Measurements from ENCODE around the gene HMCN1.
A peak's percentile ranks its signal among the peaks of the same experiment; 100 is the strongest.
"Not testable (repeated sequence)": the region's sequence is repeated elsewhere in the genome, so short reads cannot be mapped to it uniquely, and the experiment has no call there.

The HMCN1 gene

GRCh38 chr1:186202776-186203175 lies 468.6 kb downstream of the HMCN1 start:
- Histone ChIP-seq H3K36me3 (ENCODE audit: control insufficient read depth, insufficient read depth, low read length) (no peaks in the 10 kb centered on the region), H3K4me3 (ENCODE audit: low read length) (no peak overlapping the region), H3K4me1 (ENCODE audit: control insufficient read depth, insufficient read depth, low read length) (no peaks in the 10 kb centered on the region), H3K27me3 (ENCODE audit: control insufficient read depth, insufficient read depth, low read length) (no peaks in the 10 kb centered on the region), H3K9me3 (ENCODE audit: control insufficient read depth, insufficient read depth, low read length) (no peaks in the 10 kb centered on the region), H3K27ac (ENCODE audit: low read length) (no peak overlapping the region)
- no peak for DNase-seq (ENCODE audit: low read depth, low spot score)
- no CpG with 5 or more reads among the region's 2 CpGs for WGBS (ENCODE audit: insufficient coverage, insufficient read length)

- Histone ChIP-seq H3K4me1 (ENCODE audit: control insufficient read depth, insufficient read depth, low read length) (no peaks in the 10 kb centered on the region), H3K27ac (ENCODE audit: low read length) (no peak overlapping the region), H3K4me3 (ENCODE audit: low read length) (no peak overlapping the region), H3K9me3 (ENCODE audit: control insufficient read depth, insufficient read depth, low read length) (no peaks in the 10 kb centered on the region), H3K36me3 (ENCODE audit: control insufficient read depth, insufficient read depth, low read length) (no peaks in the 10 kb centered on the region), H3K27me3 (ENCODE audit: control insufficient read depth, insufficient read depth, low read length) (no peaks in the 10 kb centered on the region)
- no CpG with 5 or more reads among the region's 7 CpGs for WGBS (ENCODE audit: insufficient coverage, insufficient read length)
- DNase-seq (ENCODE audit: low read depth, low spot score): no peak
These were observed 471.9 kb downstream of the HMCN1 start for GRCh38 chr1:186206048-186206570.

- no peak overlapping the region for H3K4me3 ChIP-seq (ENCODE audit: low read length)
- no CpG with 5 or more reads among the region's 4 CpGs for WGBS (ENCODE audit: insufficient coverage, insufficient read length)
- no peaks in the 10 kb centered on the region for H3K36me3 ChIP-seq (ENCODE audit: control insufficient read depth, insufficient read depth, low read length)
- no peaks in the 10 kb centered on the region for H3K4me1 ChIP-seq (ENCODE audit: control insufficient read depth, insufficient read depth, low read length)
- no peaks in the 10 kb centered on the region for H3K27me3 ChIP-seq (ENCODE audit: control insufficient read depth, insufficient read depth, low read length)
- no peak overlapping the region for H3K27ac ChIP-seq (ENCODE audit: low read length)
- no peak for DNase-seq (ENCODE audit: low read depth, low spot score)
- no peaks in the 10 kb centered on the region for H3K9me3 ChIP-seq (ENCODE audit: control insufficient read depth, insufficient read depth, low read length)
These were observed 473.3 kb downstream of the HMCN1 start for GRCh38 chr1:186207391-186208085.

GRCh38 chr1:186208405-186209129 lies 474.4 kb downstream of the HMCN1 start:
- Histone ChIP-seq H3K9me3 (ENCODE audit: control insufficient read depth, insufficient read depth, low read length) (no peaks in the 10 kb centered on the region), H3K4me1 (ENCODE audit: control insufficient read depth, insufficient read depth, low read length) (no peaks in the 10 kb centered on the region), H3K36me3 (ENCODE audit: control insufficient read depth, insufficient read depth, low read length) (no peaks in the 10 kb centered on the region), H3K27ac (ENCODE audit: low read length) (no peak overlapping the region), H3K27me3 (ENCODE audit: control insufficient read depth, insufficient read depth, low read length) (no peaks in the 10 kb centered on the region), H3K4me3 (ENCODE audit: low read length) (no peak overlapping the region)
- DNase-seq (ENCODE audit: low read depth, low spot score): no peak
- WGBS (ENCODE audit: insufficient coverage, insufficient read length): no CpG with 5 or more reads among the region's 4 CpGs

- no peaks in the 10 kb centered on the region for H3K27me3 ChIP-seq (ENCODE audit: control insufficient read depth, insufficient read depth, low read length)
These were observed 476.1 kb downstream of the HMCN1 start for GRCh38 chr1:186210258-186210657.

GRCh38 chr1:186211583-186211982 lies 477.4 kb downstream of the HMCN1 start:
- not testable (repeated sequence) for H3K9me3 ChIP-seq (ENCODE audit: control insufficient read depth, insufficient read depth, low read length); H3K27ac ChIP-seq (ENCODE audit: low read length); H3K4me1 ChIP-seq (ENCODE audit: control insufficient read depth, insufficient read depth, low read length); DNase-seq (ENCODE audit: low read depth, low spot score); H3K27me3 ChIP-seq (ENCODE audit: control insufficient read depth, insufficient read depth, low read length); H3K4me3 ChIP-seq (ENCODE audit: low read length); H3K36me3 ChIP-seq (ENCODE audit: control insufficient read depth, insufficient read depth, low read length)

More at GRCh38 chr1:186210258-186210657, 476.1 kb downstream of the HMCN1 start:
- Histone ChIP-seq H3K4me3 (ENCODE audit: low read length) (no peak overlapping the region), H3K4me1 (ENCODE audit: control insufficient read depth, insufficient read depth, low read length) (no peaks in the 10 kb centered on the region), H3K9me3 (ENCODE audit: control insufficient read depth, insufficient read depth, low read length) (no peaks in the 10 kb centered on the region), H3K36me3 (ENCODE audit: control insufficient read depth, insufficient read depth, low read length) (no peaks in the 10 kb centered on the region), H3K27ac (ENCODE audit: low read length) (no peak overlapping the region)
- no peak for DNase-seq (ENCODE audit: low read depth, low spot score)
- no CpG with 5 or more reads among the region's 10 CpGs for WGBS (ENCODE audit: insufficient coverage, insufficient read length)

- 100% methylated on average over 1 of the region's 4 CpGs for WGBS (ENCODE audit: insufficient coverage, insufficient read length)
- Histone ChIP-seq H3K27me3 (ENCODE audit: control insufficient read depth, insufficient read depth, low read length) (no peaks in the 10 kb centered on the region), H3K4me1 (ENCODE audit: control insufficient read depth, insufficient read depth, low read length) (no peaks in the 10 kb centered on the region), H3K27ac (ENCODE audit: low read length) (no peak overlapping the region), H3K4me3 (ENCODE audit: low read length) (no peak overlapping the region), H3K36me3 (ENCODE audit: control insufficient read depth, insufficient read depth, low read length) (no peaks in the 10 kb centered on the region), H3K9me3 (ENCODE audit: control insufficient read depth, insufficient read depth, low read length) (no peaks in the 10 kb centered on the region)
- DNase-seq (ENCODE audit: low read depth, low spot score): peak; percentile 80
These were observed 478.5 kb downstream of the HMCN1 start for GRCh38 chr1:186212568-186213224.

GRCh38 chr1:186213225-186213607 lies 479.0 kb downstream of the HMCN1 start:
- no peaks in the 10 kb centered on the region for H3K4me1 ChIP-seq (ENCODE audit: control insufficient read depth, insufficient read depth, low read length)
- no peaks in the 10 kb centered on the region for H3K9me3 ChIP-seq (ENCODE audit: control insufficient read depth, insufficient read depth, low read length)
- H3K36me3 ChIP-seq (ENCODE audit: control insufficient read depth, insufficient read depth, low read length): no peaks in the 10 kb centered on the region
- no CpG with 5 or more reads among the region's 2 CpGs for WGBS (ENCODE audit: insufficient coverage, insufficient read length)
- H3K4me3 ChIP-seq (ENCODE audit: low read length): no peak overlapping the region
- no peak overlapping the region for H3K27ac ChIP-seq (ENCODE audit: low read length)
- no peaks in the 10 kb centered on the region for H3K27me3 ChIP-seq (ENCODE audit: control insufficient read depth, insufficient read depth, low read length)
- no peak for DNase-seq (ENCODE audit: low read depth, low spot score)

GRCh38 chr1:186214791-186215190 lies 480.6 kb downstream of the HMCN1 start:
- H3K36me3 ChIP-seq (ENCODE audit: control insufficient read depth, insufficient read depth, low read length): no peaks in the 10 kb centered on the region
- no peak overlapping the region for H3K27ac ChIP-seq (ENCODE audit: low read length)
- no peak overlapping the region for H3K4me3 ChIP-seq (ENCODE audit: low read length)
- no peak for DNase-seq (ENCODE audit: low read depth, low spot score)
- H3K4me1 ChIP-seq (ENCODE audit: control insufficient read depth, insufficient read depth, low read length): no peaks in the 10 kb centered on the region
- H3K27me3 ChIP-seq (ENCODE audit: control insufficient read depth, insufficient read depth, low read length): no peaks in the 10 kb centered on the region
- H3K9me3 ChIP-seq (ENCODE audit: control insufficient read depth, insufficient read depth, low read length): no peaks in the 10 kb centered on the region
- WGBS (ENCODE audit: insufficient coverage, insufficient read length): no CpG with 5 or more reads among the region's 1 CpG

- H3K27me3 ChIP-seq (ENCODE audit: control insufficient read depth, insufficient read depth, low read length): no peaks in the 10 kb centered on the region
- no peaks in the 10 kb centered on the region for H3K4me1 ChIP-seq (ENCODE audit: control insufficient read depth, insufficient read depth, low read length)
- no peaks in the 10 kb centered on the region for H3K9me3 ChIP-seq (ENCODE audit: control insufficient read depth, insufficient read depth, low read length)
- no peak overlapping the region for H3K27ac ChIP-seq (ENCODE audit: low read length)
- no peak for DNase-seq (ENCODE audit: low read depth, low spot score)
- H3K36me3 ChIP-seq (ENCODE audit: control insufficient read depth, insufficient read depth, low read length): no peaks in the 10 kb centered on the region
- no peak overlapping the region for H3K4me3 ChIP-seq (ENCODE audit: low read length)
These were observed 481.4 kb downstream of the HMCN1 start for GRCh38 chr1:186215636-186216035.

Measured in iPS DF 6.9 (cell line).